ENCODE results near the gene BAHD1. TPM values are rescaled to one million over a fixed set of nuclear protein-coding genes. Genes with fewer than 3 reads are reported as not detected.
A peak's percentile ranks its signal among the peaks of the same experiment; 100 is the strongest.

Gene BAHD1
- total RNA-seq (2021; ENCODE audit: unreplicated experiment) (40.6 TPM), Bru-seq, nascent RNA (percentile 71 among the genes with signal in this experiment), BruChase-seq, experiment 1, labeled RNA remaining after a 2-hour chase (percentile 79 among the genes with signal in this experiment), BruChase-seq, experiment 2, labeled RNA remaining after a 6-hour chase (percentile 75 among the genes with signal in this experiment)
- 36.7 TPM for polyA plus RNA-seq (2012; ENCODE audit: insufficient read length)
- long read RNA-seq, full-length matches to known transcripts: 7 of 68 reads
- long read RNA-seq, partial matches to known transcripts: 51 of 68 reads
- long read RNA-seq, other reads (novel, unspliced or antisense): 10 of 68 reads

- H3K27ac ChIP-seq (ENCODE audit: low read length): peak within 1 kb of the TSS; percentile 91
These were observed at the start of gene BAHD1 for GRCh38 chr15:40440743-40441564. Gene BAHD1 (plus strand): TSS chr15:40440953. CDS start chr15:40458465, 17,512 bp downstream.

DNA sequence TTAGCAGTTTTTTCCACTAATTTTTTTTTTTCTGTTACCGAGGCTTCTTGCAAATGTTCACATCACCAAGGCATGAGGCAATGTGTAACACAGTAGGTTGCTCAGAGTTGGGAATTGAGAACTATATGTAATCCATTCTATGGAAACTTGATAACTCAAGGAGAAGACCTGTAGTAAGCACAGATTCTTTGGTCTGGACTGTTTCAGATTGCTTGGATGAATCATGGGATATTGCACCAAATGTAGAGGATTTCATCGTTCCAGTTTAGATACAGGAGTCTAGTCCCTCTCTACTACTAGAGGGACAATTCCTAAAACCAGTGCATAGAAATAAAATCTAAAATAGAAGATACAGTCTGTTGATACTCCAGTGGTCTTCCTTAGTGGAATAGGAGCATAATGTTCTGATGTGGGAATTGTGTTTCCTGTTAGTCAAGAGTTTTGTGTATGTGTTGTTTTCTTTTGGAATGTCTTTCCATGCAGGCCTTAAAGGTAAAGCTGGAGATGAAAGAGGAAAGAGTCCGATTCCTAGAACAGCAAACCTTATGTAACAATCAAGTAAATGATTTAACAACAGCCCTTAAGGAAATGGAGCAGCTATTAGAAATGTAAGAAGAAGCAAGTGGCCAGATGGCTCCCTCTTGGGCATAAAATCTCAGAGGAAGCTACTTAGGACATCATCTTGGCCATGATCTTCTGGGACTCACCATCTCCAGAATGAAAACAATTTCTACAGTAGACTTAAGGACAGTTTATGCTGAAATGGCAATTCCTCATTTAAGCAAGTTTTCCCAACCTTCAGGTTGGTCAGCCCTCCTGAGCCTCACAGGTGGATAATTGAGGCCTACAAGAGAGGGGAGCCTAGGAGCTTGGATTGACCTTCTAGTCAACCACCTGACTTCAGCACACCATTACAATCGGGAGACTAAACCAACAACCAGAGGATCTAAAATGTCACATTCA lies 47.5 kb upstream of the BAHD1 start:
- peaks cover 24% of the 10 kb centered on the region for H3K36me3 ChIP-seq (ENCODE audit: control insufficient read depth, insufficient read depth, low read length)
- ChIA-PET CTCF (no interaction called here), POLR2A (no interaction called here)
- BruUV-seq (replicated peaks): TSS peak; percentile 77
- intact Hi-C loops (cut with micrococcal nuclease; ENCODE audit: unreplicated experiment): no loop called here
- no peak for TF ChIP-seq TCF7L2 (IDR thresholded peaks at IDR 0.05; ENCODE audit: low read depth, low read length)
- TF ChIP-seq, protein P1, sequence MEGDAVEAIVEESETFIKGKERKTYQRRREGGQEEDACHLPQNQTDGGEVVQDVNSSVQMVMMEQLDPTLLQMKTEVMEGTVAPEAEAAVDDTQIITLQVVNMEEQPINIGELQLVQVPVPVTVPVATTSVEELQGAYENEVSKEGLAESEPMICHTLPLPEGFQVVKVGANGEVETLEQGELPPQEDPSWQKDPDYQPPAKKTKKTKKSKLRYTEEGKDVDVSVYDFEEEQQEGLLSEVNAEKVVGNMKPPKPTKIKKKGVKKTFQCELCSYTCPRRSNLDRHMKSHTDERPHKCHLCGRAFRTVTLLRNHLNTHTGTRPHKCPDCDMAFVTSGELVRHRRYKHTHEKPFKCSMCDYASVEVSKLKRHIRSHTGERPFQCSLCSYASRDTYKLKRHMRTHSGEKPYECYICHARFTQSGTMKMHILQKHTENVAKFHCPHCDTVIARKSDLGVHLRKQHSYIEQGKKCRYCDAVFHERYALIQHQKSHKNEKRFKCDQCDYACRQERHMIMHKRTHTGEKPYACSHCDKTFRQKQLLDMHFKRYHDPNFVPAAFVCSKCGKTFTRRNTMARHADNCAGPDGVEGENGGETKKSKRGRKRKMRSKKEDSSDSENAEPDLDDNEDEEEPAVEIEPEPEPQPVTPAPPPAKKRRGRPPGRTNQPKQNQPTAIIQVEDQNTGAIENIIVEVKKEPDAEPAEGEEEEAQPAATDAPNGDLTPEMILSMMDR (IDR thresholded peaks at IDR 0.05): no peak
- TF ChIP-seq POLR2AphosphoS5 (IDR thresholded peaks at IDR 0.05; ENCODE audit: low read depth, low read length): no peak
- TF ChIP-seq SIN3A (IDR thresholded peaks at IDR 0.05; ENCODE audit: borderline replicate concordance, insufficient read depth, low read depth, low read length): no peak
- TF ChIP-seq REST (IDR thresholded peaks at IDR 0.05; ENCODE audit: insufficient read depth in 1 of 2, low read depth in 2 of 2, low read length in 1 of 2): no peak
- no peaks in the 10 kb centered on the region for H3K4me1 ChIP-seq (ENCODE audit: control insufficient read depth, insufficient read depth, low read length)
- no peak for ATAC-seq
- DNase-seq (ENCODE audit: low read depth, low spot score): no peak
- no peaks in the 10 kb centered on the region for H3K27me3 ChIP-seq (ENCODE audit: control insufficient read depth, insufficient read depth, low read length)
- H3K27ac ChIP-seq (ENCODE audit: low read length): no peak overlapping the region
- H3K4me3 ChIP-seq (ENCODE audit: low read depth in 2 of 2, low read length in 2 of 2): no peak overlapping the region
- in situ Hi-C loops (cut with HindIII; ENCODE audit: low pct_unique_long_range_greater_than_20kb, low sequenced_read_pairs): no loop called here
- H3K9me3 ChIP-seq (ENCODE audit: control insufficient read depth, insufficient read depth, low read depth, low read length): no peaks in the 10 kb centered on the region

More at GRCh38 chr15:40440743-40441564, at the start of gene BAHD1:
- ATAC-seq (peak; percentile 86), DNase-seq (ENCODE audit: low read depth, low spot score) (peak; percentile 54)
- Histone ChIP-seq H3K36me3 (ENCODE audit: control insufficient read depth, insufficient read depth, low read length) (no peaks in the 10 kb centered on the region; the same call in 1 of the 2 replicates), H3K4me3 (ENCODE audit: low read depth in 2 of 2, low read length in 2 of 2) (peak within 1 kb of the TSS; percentile 65 to 80), H3K4me1 (ENCODE audit: control insufficient read depth, insufficient read depth, low read length) (peaks cover 66% of the 10 kb centered on the region), H3K9me3 (ENCODE audit: control insufficient read depth, insufficient read depth, low read depth, low read length) (no peaks in the 10 kb centered on the region), H3K27me3 (ENCODE audit: control insufficient read depth, insufficient read depth, low read length) (no peaks in the 10 kb centered on the region)
- no TSS peak for BruUV-seq (replicated peaks)
- TF ChIP-seq TCF7L2 (IDR thresholded peaks at IDR 0.05; ENCODE audit: low read depth, low read length) (no peak), SIN3A (IDR thresholded peaks at IDR 0.05; ENCODE audit: borderline replicate concordance, insufficient read depth, low read depth, low read length) (no peak; the same call in 1 of the 2 replicates), POLR2AphosphoS5 (IDR thresholded peaks at IDR 0.05; ENCODE audit: low read depth, low read length) (no peak)
- TF ChIP-seq, protein P1 (IDR thresholded peaks at IDR 0.05): peak; percentile 52; the same call in 1 of the 2 replicates
- intact Hi-C loops (cut with micrococcal nuclease; ENCODE audit: unreplicated experiment) (loop anchor here (5.0 kb wide), 1 partner anchor 66 kb away; no protein-coding TSS in a partner anchor), in situ Hi-C loops (cut with HindIII; ENCODE audit: low pct_unique_long_range_greater_than_20kb, low sequenced_read_pairs) (no loop called here)
- ChIA-PET POLR2A (interaction anchor here (0.6 kb wide), 2 partner anchors 65 to 179 kb away, joined by 3 read pairs; no protein-coding TSS in a partner anchor), CTCF (interaction anchor here (0.6 to 1.0 kb wide), 3 partner anchors 9 to 41 kb away, joined by 3 read pairs; no protein-coding TSS in a partner anchor)

All from Panc1 (cell line).